ENCODE measurements around the gene PARP12. TPM values are rescaled to one million over a fixed set of nuclear protein-coding genes. Genes with fewer than 3 reads are reported as not detected.

The PARP12 gene
- total RNA-seq, 1 donor from 2014 or later = 9.2 TPM

DNA sequence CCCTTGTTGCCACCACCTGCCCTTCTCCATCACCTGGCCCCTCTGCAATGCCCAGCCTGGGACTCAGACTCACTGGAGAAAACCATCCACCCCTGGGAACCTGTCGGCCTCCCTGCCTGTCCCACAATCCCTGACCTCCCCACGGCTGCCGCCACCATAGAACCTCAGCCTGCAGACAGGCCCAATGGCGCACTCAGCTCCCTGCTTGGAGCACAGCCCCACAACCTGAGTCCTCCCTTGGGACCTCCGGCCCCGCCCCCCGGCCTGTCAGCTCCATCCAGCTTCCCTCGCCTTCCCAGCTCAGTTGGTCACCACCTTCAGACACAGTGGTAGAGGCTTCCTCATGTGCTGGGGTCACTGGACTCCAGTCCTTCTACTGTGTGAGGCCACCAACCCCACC lies 41.1 kb downstream of the PARP12 start:
- no peak for TF ChIP-seq CTCF (IDR thresholded peaks at IDR 0.05; ENCODE audit: insufficient read depth, low read length, severe bottlenecking)
- FAIRE-seq (no peak), DNase-seq (ENCODE audit: low read depth) (no peak)
- no peak overlapping the region for H3K4me3 ChIP-seq (ENCODE audit: low read depth, low read length)
- H3K36me3 ChIP-seq (ENCODE audit: control insufficient read depth, insufficient read depth, low read length) = no peaks in the 10 kb centered on the region
- H3K27me3 ChIP-seq (ENCODE audit: control insufficient read depth, insufficient read depth, low read length) = no peaks in the 10 kb centered on the region

- no peak for TF ChIP-seq CTCF (IDR thresholded peaks at IDR 0.05; ENCODE audit: insufficient read depth, low read length, severe bottlenecking)
- no peak for FAIRE-seq
- DNase-seq (ENCODE audit: low read depth) = no peak
Observed at GRCh38 chr7:140019606-140020005, 43.1 kb downstream of the PARP12 start.

GRCh38 chr7:140019172-140019571 lies 43.6 kb downstream of the PARP12 start:
- FAIRE-seq = no peak

More at GRCh38 chr7:140019606-140020005, 43.1 kb downstream of the PARP12 start:
- H3K27me3 ChIP-seq (ENCODE audit: control insufficient read depth, insufficient read depth, low read length) = no peaks in the 10 kb centered on the region
- no peak overlapping the region for H3K4me3 ChIP-seq (ENCODE audit: low read depth, low read length)
- no peaks in the 10 kb centered on the region for H3K36me3 ChIP-seq (ENCODE audit: control insufficient read depth, insufficient read depth, low read length)

GRCh38 chr7:140018125-140019043 lies 44.4 kb downstream of the PARP12 start:
- DNase-seq (ENCODE audit: low read depth) = no peak
- no peak for FAIRE-seq
- TF ChIP-seq CTCF (IDR thresholded peaks at IDR 0.05; ENCODE audit: insufficient read depth, low read length, severe bottlenecking) = no peak

More at GRCh38 chr7:140019172-140019571, 43.6 kb downstream of the PARP12 start:
- Histone ChIP-seq H3K4me3 (ENCODE audit: low read depth, low read length) (no peak overlapping the region), H3K27me3 (ENCODE audit: control insufficient read depth, insufficient read depth, low read length) (no peaks in the 10 kb centered on the region), H3K36me3 (ENCODE audit: control insufficient read depth, insufficient read depth, low read length) (no peaks in the 10 kb centered on the region)
- DNase-seq (ENCODE audit: low read depth) = no peak
- TF ChIP-seq CTCF (IDR thresholded peaks at IDR 0.05; ENCODE audit: insufficient read depth, low read length, severe bottlenecking) = no peak

DNA sequence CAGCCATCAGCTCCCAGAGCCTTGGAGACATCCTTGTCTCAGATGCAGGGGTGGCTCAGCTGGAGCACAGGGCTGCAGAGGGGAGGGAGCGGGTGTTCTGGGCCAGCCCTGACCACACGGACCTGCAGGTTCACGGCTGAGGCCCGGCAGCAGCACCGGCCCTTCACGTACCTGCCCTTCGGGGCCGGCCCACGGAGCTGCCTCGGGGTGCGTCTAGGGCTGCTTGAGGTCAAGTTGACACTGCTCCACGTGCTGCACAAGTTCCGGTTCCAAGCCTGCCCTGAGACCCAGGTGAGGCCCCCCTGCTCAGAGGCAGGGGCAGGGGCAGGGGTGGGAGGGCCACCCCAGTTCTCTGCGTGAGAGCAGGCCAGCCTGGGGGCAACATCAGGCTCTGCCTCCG lies 45.2 kb downstream of the PARP12 start:
- TF ChIP-seq CTCF (IDR thresholded peaks at IDR 0.05; ENCODE audit: insufficient read depth, low read length, severe bottlenecking) = no peak
- H3K27me3 ChIP-seq (ENCODE audit: control insufficient read depth, insufficient read depth, low read length) = peaks cover 3% of the 10 kb centered on the region
- H3K4me3 ChIP-seq (ENCODE audit: low read depth, low read length) = no peak overlapping the region
- no peak for FAIRE-seq
- DNase-seq (ENCODE audit: low read depth) = no peak
- H3K36me3 ChIP-seq (ENCODE audit: control insufficient read depth, insufficient read depth, low read length) = no peaks in the 10 kb centered on the region

More at GRCh38 chr7:140018125-140019043, 44.4 kb downstream of the PARP12 start:
- Histone ChIP-seq H3K27me3 (ENCODE audit: control insufficient read depth, insufficient read depth, low read length) (peaks cover 3% of the 10 kb centered on the region), H3K36me3 (ENCODE audit: control insufficient read depth, insufficient read depth, low read length) (no peaks in the 10 kb centered on the region), H3K4me3 (ENCODE audit: low read depth, low read length) (no peak overlapping the region)

All from bronchial epithelial cell (primary cell).